ENCODE measurements around the gene TPST2. TPM values are rescaled to one million over a fixed set of nuclear protein-coding genes. Genes with fewer than 3 reads are reported as not detected.

The TPST2 gene
- total RNA-seq, 4 donors from 2014 or later = 22.0 to 30.9 (median 28.7) TPM

DNA sequence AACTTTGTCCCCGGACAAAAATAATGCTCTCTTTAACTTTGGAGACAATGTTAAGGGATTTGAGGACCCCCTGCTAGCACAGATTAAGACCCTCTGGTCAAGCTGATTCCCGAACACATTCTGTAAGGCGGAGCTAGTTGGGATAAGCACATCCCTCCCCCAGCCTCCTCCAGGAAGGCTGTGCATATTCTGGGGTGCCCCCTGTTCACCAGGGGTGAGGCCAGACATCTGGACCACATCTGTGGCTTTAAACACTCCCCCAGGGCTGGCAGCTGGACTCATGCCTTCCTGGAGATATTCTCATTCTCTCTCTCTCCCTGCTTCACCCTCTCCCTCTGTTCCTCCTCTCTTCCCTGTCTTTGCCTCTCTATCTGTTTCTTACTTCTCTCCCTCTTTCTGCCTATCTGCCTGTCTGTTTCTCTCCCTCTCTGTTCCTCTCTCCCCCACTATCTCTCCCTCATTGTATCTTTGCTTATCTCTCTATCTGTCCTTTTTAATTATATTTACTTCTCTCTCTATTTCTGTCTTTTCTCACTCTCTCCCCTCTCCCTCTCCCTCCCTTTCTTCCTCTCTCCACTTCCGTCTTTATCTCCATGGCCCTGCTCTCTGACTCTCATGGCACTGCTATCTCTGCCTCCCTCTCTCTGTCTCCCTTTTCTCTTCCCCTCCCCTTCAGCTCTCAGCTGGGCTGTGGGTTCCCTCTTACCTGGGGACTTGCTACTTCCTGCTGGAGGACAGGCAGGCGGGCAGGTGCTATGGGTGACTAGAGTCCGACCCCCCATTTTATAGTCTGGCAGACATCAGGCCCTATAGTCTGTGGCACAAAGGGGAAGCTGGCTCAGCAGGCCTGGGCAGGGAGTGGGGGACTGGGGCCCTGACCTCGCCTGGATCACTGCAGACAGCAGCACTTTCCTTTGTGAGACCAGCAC lies 27.6 kb upstream of the TPST2 start, which contains the start of gene CRYBB1:
Gene CRYBB1, minus strand, starts transcription at position 757 of the 929 bp plus-strand sequence. CDS start 1,708 bp downstream, outside the sequence.
- Histone ChIP-seq H3K9me3 (no peaks in the 10 kb centered on the region), H3K4me1 (peaks cover 0 to 13% (median 4%) of the 10 kb centered on the region in 4 donors), H3K27ac (replicated peaks in 1 of 4) (no peak within 1 kb of the TSS), H3K36me3 (no peaks in the 10 kb centered on the region), H3K4me3 (no peak within 1 kb of the TSS), H3K27me3 (peaks cover 0 to 80% (median 0%) of the 10 kb centered on the region in 4 donors)
- WGBS = 59% methylated on average over 7 of the region's 7 CpGs
- intact Hi-C loops (cut with DNase I) = no loop called here
- TF ChIP-seq, protein P1, sequence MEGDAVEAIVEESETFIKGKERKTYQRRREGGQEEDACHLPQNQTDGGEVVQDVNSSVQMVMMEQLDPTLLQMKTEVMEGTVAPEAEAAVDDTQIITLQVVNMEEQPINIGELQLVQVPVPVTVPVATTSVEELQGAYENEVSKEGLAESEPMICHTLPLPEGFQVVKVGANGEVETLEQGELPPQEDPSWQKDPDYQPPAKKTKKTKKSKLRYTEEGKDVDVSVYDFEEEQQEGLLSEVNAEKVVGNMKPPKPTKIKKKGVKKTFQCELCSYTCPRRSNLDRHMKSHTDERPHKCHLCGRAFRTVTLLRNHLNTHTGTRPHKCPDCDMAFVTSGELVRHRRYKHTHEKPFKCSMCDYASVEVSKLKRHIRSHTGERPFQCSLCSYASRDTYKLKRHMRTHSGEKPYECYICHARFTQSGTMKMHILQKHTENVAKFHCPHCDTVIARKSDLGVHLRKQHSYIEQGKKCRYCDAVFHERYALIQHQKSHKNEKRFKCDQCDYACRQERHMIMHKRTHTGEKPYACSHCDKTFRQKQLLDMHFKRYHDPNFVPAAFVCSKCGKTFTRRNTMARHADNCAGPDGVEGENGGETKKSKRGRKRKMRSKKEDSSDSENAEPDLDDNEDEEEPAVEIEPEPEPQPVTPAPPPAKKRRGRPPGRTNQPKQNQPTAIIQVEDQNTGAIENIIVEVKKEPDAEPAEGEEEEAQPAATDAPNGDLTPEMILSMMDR (IDR thresholded peaks at IDR 0.05) = no peak
- TF ChIP-seq EP300 (IDR thresholded peaks at IDR 0.05) (no peak), POLR2A (IDR thresholded peaks at IDR 0.05; ENCODE audit: low read depth) (no peak), POLR2AphosphoS5 (IDR thresholded peaks at IDR 0.05) (no peak)
- DNase-seq (ENCODE audit: extremely low spot score) = no peak

- TF ChIP-seq POLR2AphosphoS5 (IDR thresholded peaks at IDR 0.05) (no peak), POLR2A (IDR thresholded peaks at IDR 0.05; ENCODE audit: low read depth) (no peak), EP300 (IDR thresholded peaks at IDR 0.05) (no peak)
- TF ChIP-seq, protein P1 (IDR thresholded peaks at IDR 0.05) = no peak
- H3K36me3 ChIP-seq = no peaks in the 10 kb centered on the region
- H3K27ac ChIP-seq (replicated peaks in 1 of 4) = no peak overlapping the region
- DNase-seq (ENCODE audit: extremely low spot score) = no peak
- WGBS = 66% methylated on average over 2 of the region's 2 CpGs
- peaks cover 0 to 79% (median 0%) of the 10 kb centered on the region in 4 donors for H3K27me3 ChIP-seq
- peaks cover 0 to 13% (median 4%) of the 10 kb centered on the region in 4 donors for H3K4me1 ChIP-seq
- H3K4me3 ChIP-seq = no peak overlapping the region
- intact Hi-C loops (cut with DNase I) = no loop called here
- no peaks in the 10 kb centered on the region for H3K9me3 ChIP-seq
Measured at GRCh38 chr22:26616650-26617049, 26.7 kb upstream of the TPST2 start.

- WGBS = 68% methylated on average over 11 of the region's 11 CpGs
- TF ChIP-seq EP300 (IDR thresholded peaks at IDR 0.05) = no peak
- TF ChIP-seq, protein P1 (IDR thresholded peaks at IDR 0.05) = no peak
- TF ChIP-seq POLR2AphosphoS5 (IDR thresholded peaks at IDR 0.05) = no peak
- TF ChIP-seq POLR2A (IDR thresholded peaks at IDR 0.05; ENCODE audit: low read depth) = no peak
- Histone ChIP-seq H3K36me3 (no peaks in the 10 kb centered on the region), H3K4me1 (peaks cover 0 to 13% (median 4%) of the 10 kb centered on the region in 4 donors), H3K27me3 (peaks cover 0 to 77% (median 0%) of the 10 kb centered on the region in 4 donors), H3K9me3 (no peaks in the 10 kb centered on the region), H3K27ac (replicated peaks in 1 of 4) (no peak overlapping the region), H3K4me3 (no peak overlapping the region)
- DNase-seq (ENCODE audit: extremely low spot score) = no peak
- intact Hi-C loops (cut with DNase I) = no loop called here
Measured at GRCh38 chr22:26615830-26616435, 26.0 kb upstream of the TPST2 start.

GRCh38 chr22:26615149-26615548 lies 25.2 kb upstream of the TPST2 start:
- H3K36me3 ChIP-seq = no peaks in the 10 kb centered on the region
- no peaks in the 10 kb centered on the region for H3K9me3 ChIP-seq
- no peak for DNase-seq (ENCODE audit: extremely low spot score)
- H3K27ac ChIP-seq (replicated peaks in 1 of 4) = no peak overlapping the region
- H3K4me3 ChIP-seq = no peak overlapping the region
- TF ChIP-seq, protein P1 (IDR thresholded peaks at IDR 0.05) = no peak
- TF ChIP-seq POLR2AphosphoS5 (IDR thresholded peaks at IDR 0.05) (no peak), EP300 (IDR thresholded peaks at IDR 0.05) (no peak), POLR2A (IDR thresholded peaks at IDR 0.05; ENCODE audit: low read depth) (no peak)
- whole genome bisulfite sequencing = 48% methylated on average over 5 of the region's 5 CpGs
- H3K4me1 ChIP-seq = peaks cover 0 to 13% (median 4%) of the 10 kb centered on the region in 4 donors
- peaks cover 0 to 77% (median 0%) of the 10 kb centered on the region in 4 donors for H3K27me3 ChIP-seq
- intact Hi-C loops (cut with DNase I) = no loop called here
